Measurements from ENCODE around the gene TBC1D22B. TPM values are rescaled to one million over a fixed set of nuclear protein-coding genes. Genes with fewer than 3 reads are reported as not detected.
A peak's percentile ranks its signal among the peaks of the same experiment; 100 is the strongest.

TBC1D22B gene
- total and polyA plus RNA-seq, 2 of the 13 experiments (the other 11 are each of a cell fraction or from before 2014, with no cell fraction given): 9.7 to 12.9 TPM

DNA sequence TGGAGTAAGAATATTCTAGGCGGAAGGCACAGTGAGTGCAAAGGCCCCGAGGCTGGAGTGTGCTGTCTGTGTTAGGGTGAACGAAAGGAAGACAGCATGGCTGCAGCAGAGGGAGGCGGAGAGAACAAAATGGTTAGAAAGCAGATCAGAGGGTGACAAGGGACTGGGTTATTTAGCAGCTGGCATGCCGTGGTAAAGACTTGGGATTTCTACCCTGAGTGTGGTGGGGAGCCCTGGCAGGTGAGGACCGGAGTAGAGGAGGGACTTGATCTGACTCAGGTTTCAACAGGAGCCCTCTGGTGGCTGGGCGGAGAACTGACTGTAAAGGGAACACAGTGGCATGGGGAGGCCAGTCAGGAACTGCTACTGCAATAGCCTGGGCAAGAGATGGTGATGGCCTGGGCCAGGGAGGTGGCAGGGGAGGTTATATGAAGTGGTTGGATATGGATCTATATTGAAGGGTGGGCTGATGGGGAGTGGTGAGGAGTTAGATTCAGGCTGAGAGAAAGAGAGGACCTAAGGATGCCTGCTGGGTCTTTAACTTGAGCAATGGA, 49.6 kb upstream of the TBC1D22B start (continued):
- TF ChIP-seq ARID2 (CRISPR knock-in tag; IDR thresholded peaks at IDR 0.05; ENCODE audit: borderline replicate concordance) (no peak), ZNF558 (CRISPR knock-in tag; IDR thresholded peaks at IDR 0.05; ENCODE audit: borderline replicate concordance) (no peak), ZNF652 (CRISPR knock-in tag; IDR thresholded peaks at IDR 0.05; ENCODE audit: borderline replicate concordance, low read depth) (no peak), NFATC3 (CRISPR knock-in tag; IDR thresholded peaks at IDR 0.05) (no peak), FOXJ3 (CRISPR knock-in tag; IDR thresholded peaks at IDR 0.05; ENCODE audit: borderline replicate concordance) (no peak), SPEN (CRISPR knock-in tag; IDR thresholded peaks at IDR 0.05; ENCODE audit: low read depth) (0 out of 2 replicates have a peak, but pooled peaks have one; percentile 25), TFDP2 (CRISPR knock-in tag; IDR thresholded peaks at IDR 0.05) (no peak), MATR3 (CRISPR knock-in tag; IDR thresholded peaks at IDR 0.05) (no peak), ZNF138 (CRISPR knock-in tag; IDR thresholded peaks at IDR 0.05; ENCODE audit: low read depth) (no peak), ZNF547 (CRISPR knock-in tag; IDR thresholded peaks at IDR 0.05) (no peak), PRMT3 (CRISPR knock-in tag; IDR thresholded peaks at IDR 0.05; ENCODE audit: borderline replicate concordance, low read depth) (no peak), MED8 (CRISPR knock-in tag; IDR thresholded peaks at IDR 0.05; ENCODE audit: insufficient replicate concordance) (no peak), ZNF556 (CRISPR knock-in tag; IDR thresholded peaks at IDR 0.05; ENCODE audit: borderline replicate concordance) (no peak), MIXL1 (CRISPR knock-in tag; IDR thresholded peaks at IDR 0.05) (0 out of 2 replicates have a peak, but pooled peaks have one; percentile 37), DNMT3B (CRISPR knock-in tag; conservative IDR thresholded peaks at IDR 0.05) (no peak), JDP2 (CRISPR knock-in tag; IDR thresholded peaks at IDR 0.05; ENCODE audit: borderline replicate concordance) (no peak), TAF1 (CRISPR knock-in tag; IDR thresholded peaks at IDR 0.05) (no peak), RELA (CRISPR knock-in tag; IDR thresholded peaks at IDR 0.05) (no peak), FOXC1 (CRISPR knock-in tag; IDR thresholded peaks at IDR 0.05; ENCODE audit: borderline replicate concordance) (peak; percentile 58), JARID2 (CRISPR knock-in tag; IDR thresholded peaks at IDR 0.05; ENCODE audit: insufficient replicate concordance) (no peak), ZNF709 (CRISPR knock-in tag; IDR thresholded peaks at IDR 0.05) (no peak), IRF2 (CRISPR knock-in tag; IDR thresholded peaks at IDR 0.05) (peak; percentile 61; the same call in 1 of the 2 replicates), ZFP91 (CRISPR knock-in tag; IDR thresholded peaks at IDR 0.05; ENCODE audit: borderline replicate concordance) (peak; percentile 18; the same call in 1 of the 2 replicates)
- TF ChIP-seq, protein P1, sequence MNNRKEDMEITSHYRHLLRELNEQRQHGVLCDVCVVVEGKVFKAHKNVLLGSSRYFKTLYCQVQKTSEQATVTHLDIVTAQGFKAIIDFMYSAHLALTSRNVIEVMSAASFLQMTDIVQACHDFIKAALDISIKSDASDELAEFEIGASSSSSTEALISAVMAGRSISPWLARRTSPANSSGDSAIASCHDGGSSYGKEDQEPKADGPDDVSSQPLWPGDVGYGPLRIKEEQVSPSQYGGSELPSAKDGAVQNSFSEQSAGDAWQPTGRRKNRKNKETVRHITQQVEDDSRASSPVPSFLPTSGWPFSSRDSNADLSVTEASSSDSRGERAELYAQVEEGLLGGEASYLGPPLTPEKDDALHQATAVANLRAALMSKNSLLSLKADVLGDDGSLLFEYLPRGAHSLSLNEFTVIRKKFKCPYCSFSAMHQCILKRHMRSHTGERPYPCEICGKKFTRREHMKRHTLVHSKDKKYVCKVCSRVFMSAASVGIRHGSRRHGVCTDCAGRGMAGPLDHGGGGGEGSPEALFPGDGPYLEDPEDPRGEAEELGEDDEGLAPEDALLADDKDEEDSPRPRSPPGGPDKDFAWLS (CRISPR knock-in tag; IDR thresholded peaks at IDR 0.05; ENCODE audit: borderline replicate concordance): no peak
- TF ChIP-seq, protein P2, sequence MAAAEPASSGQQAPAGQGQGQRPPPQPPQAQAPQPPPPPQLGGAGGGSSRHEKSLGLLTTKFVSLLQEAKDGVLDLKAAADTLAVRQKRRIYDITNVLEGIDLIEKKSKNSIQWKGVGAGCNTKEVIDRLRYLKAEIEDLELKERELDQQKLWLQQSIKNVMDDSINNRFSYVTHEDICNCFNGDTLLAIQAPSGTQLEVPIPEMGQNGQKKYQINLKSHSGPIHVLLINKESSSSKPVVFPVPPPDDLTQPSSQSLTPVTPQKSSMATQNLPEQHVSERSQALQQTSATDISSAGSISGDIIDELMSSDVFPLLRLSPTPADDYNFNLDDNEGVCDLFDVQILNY (CRISPR knock-in tag; conservative IDR thresholded peaks at IDR 0.05): no peak

All from HepG2 (cell line).